WTC11 (cell line): Measurements from ENCODE around the gene GRAP2.

Experiments used
- ATF1 ChIP-seq: sonication (generic); formaldehyde crosslinking; IDR thresholded peaks from 2 replicates; pipeline ENCODE4 v1.8.1; 2023; ENCODE audit warnings: mild to moderate bottlenecking, moderate library complexity, missing genetic modification reagents
- CREB1 ChIP-seq: sonication (generic); formaldehyde crosslinking; IDR thresholded peaks from 2 replicates; pipeline ENCODE4 v1.8.0; 2023; ENCODE audit warnings: mild to moderate bottlenecking, missing genetic modification reagents
- CREM ChIP-seq: sonication (generic); formaldehyde crosslinking; IDR thresholded peaks from 2 replicates; pipeline ENCODE4 v1.8.1; 2022; ENCODE audit warnings: mild to moderate bottlenecking, missing genetic modification reagents, moderate library complexity
- CTCF ChIP-seq: fragments of 200-600 bp; IDR thresholded peaks from 2 replicates; pipeline ENCODE4 v1.8.0; 2022; ENCODE audit warnings: antibody characterized with exemption
- ESRRA ChIP-seq: sonication (generic); formaldehyde crosslinking; IDR thresholded peaks from 2 replicates; pipeline ENCODE4 v1.8.1; 2022; ENCODE audit warnings: mild to moderate bottlenecking, missing genetic modification reagents, borderline replicate concordance
- FOXP1 ChIP-seq: sonication (generic); formaldehyde crosslinking; IDR thresholded peaks from 2 replicates; pipeline ENCODE4 v1.8.0; 2022; ENCODE audit warnings: missing genetic modification reagents, mild to moderate bottlenecking, moderate library complexity, borderline replicate concordance
- HMGXB4 ChIP-seq: sonication (generic); formaldehyde crosslinking; IDR thresholded peaks from 2 replicates; pipeline ENCODE4 v1.8.1; 2023; ENCODE audit warnings: mild to moderate bottlenecking, moderate library complexity, missing genetic modification reagents
- NFE2L1 ChIP-seq: sonication (generic); formaldehyde crosslinking; IDR thresholded peaks from 2 replicates; pipeline ENCODE4 v1.8.1; 2023; ENCODE audit warnings: missing genetic modification reagents
- RELA ChIP-seq: sonication (generic); formaldehyde crosslinking; IDR thresholded peaks from 2 replicates; pipeline ENCODE4 v1.8.1; 2022; ENCODE audit warnings: missing genetic modification reagents, mild to moderate bottlenecking, borderline replicate concordance
- ZBTB21 ChIP-seq: sonication (generic); formaldehyde crosslinking; IDR thresholded peaks from 2 replicates; pipeline ENCODE4 v1.8.1; 2023; ENCODE audit warnings: mild to moderate bottlenecking, missing genetic modification reagents, borderline replicate concordance
- TF ChIP-seq, protein P1 (sequence below): sonication (generic); formaldehyde crosslinking; IDR thresholded peaks from 2 replicates; pipeline ENCODE4 v1.8.0; 2022; ENCODE audit warnings: missing genetic modification reagents
- TF ChIP-seq, protein P2 (sequence below): sonication (generic); formaldehyde crosslinking; IDR thresholded peaks from 2 replicates; pipeline ENCODE4 v1.8.0; 2023; ENCODE audit warnings: mild to moderate bottlenecking, missing genetic modification reagents
- TF ChIP-seq, protein P3 (sequence below): sonication (generic); formaldehyde crosslinking; IDR thresholded peaks from 2 replicates; pipeline ENCODE4 v1.8.1; 2022; ENCODE audit warnings: low read depth, missing genetic modification reagents, borderline replicate concordance

GRCh38 chr22:39898997-39899396 lies 1.9 kb upstream of the GRAP2 start:
- TF ChIP-seq, protein P1, sequence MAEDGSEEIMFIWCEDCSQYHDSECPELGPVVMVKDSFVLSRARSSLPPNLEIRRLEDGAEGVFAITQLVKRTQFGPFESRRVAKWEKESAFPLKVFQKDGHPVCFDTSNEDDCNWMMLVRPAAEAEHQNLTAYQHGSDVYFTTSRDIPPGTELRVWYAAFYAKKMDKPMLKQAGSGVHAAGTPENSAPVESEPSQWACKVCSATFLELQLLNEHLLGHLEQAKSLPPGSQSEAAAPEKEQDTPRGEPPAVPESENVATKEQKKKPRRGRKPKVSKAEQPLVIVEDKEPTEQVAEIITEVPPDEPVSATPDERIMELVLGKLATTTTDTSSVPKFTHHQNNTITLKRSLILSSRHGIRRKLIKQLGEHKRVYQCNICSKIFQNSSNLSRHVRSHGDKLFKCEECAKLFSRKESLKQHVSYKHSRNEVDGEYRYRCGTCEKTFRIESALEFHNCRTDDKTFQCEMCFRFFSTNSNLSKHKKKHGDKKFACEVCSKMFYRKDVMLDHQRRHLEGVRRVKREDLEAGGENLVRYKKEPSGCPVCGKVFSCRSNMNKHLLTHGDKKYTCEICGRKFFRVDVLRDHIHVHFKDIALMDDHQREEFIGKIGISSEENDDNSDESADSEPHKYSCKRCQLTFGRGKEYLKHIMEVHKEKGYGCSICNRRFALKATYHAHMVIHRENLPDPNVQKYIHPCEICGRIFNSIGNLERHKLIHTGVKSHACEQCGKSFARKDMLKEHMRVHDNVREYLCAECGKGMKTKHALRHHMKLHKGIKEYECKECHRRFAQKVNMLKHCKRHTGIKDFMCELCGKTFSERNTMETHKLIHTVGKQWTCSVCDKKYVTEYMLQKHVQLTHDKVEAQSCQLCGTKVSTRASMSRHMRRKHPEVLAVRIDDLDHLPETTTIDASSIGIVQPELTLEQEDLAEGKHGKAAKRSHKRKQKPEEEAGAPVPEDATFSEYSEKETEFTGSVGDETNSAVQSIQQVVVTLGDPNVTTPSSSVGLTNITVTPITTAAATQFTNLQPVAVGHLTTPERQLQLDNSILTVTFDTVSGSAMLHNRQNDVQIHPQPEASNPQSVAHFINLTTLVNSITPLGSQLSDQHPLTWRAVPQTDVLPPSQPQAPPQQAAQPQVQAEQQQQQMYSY (CRISPR knock-in tag) = no peak
- no peak for TF ChIP-seq ZBTB21 (CRISPR knock-in tag)
- TF ChIP-seq ATF1 (CRISPR knock-in tag) = no peak
- TF ChIP-seq, protein P2, sequence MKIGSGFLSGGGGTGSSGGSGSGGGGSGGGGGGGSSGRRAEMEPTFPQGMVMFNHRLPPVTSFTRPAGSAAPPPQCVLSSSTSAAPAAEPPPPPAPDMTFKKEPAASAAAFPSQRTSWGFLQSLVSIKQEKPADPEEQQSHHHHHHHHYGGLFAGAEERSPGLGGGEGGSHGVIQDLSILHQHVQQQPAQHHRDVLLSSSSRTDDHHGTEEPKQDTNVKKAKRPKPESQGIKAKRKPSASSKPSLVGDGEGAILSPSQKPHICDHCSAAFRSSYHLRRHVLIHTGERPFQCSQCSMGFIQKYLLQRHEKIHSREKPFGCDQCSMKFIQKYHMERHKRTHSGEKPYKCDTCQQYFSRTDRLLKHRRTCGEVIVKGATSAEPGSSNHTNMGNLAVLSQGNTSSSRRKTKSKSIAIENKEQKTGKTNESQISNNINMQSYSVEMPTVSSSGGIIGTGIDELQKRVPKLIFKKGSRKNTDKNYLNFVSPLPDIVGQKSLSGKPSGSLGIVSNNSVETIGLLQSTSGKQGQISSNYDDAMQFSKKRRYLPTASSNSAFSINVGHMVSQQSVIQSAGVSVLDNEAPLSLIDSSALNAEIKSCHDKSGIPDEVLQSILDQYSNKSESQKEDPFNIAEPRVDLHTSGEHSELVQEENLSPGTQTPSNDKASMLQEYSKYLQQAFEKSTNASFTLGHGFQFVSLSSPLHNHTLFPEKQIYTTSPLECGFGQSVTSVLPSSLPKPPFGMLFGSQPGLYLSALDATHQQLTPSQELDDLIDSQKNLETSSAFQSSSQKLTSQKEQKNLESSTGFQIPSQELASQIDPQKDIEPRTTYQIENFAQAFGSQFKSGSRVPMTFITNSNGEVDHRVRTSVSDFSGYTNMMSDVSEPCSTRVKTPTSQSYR (CRISPR knock-in tag) = no peak
- TF ChIP-seq HMGXB4 = no peak
- TF ChIP-seq CREM = no peak
- TF ChIP-seq NFE2L1 (CRISPR knock-in tag) = no peak
- TF ChIP-seq CTCF = no peak
- TF ChIP-seq, protein P3, sequence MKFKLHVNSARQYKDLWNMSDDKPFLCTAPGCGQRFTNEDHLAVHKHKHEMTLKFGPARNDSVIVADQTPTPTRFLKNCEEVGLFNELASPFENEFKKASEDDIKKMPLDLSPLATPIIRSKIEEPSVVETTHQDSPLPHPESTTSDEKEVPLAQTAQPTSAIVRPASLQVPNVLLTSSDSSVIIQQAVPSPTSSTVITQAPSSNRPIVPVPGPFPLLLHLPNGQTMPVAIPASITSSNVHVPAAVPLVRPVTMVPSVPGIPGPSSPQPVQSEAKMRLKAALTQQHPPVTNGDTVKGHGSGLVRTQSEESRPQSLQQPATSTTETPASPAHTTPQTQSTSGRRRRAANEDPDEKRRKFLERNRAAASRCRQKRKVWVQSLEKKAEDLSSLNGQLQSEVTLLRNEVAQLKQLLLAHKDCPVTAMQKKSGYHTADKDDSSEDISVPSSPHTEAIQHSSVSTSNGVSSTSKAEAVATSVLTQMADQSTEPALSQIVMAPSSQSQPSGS (CRISPR knock-in tag) = no peak
- no peak for TF ChIP-seq ESRRA (CRISPR knock-in tag)
- no peak for TF ChIP-seq FOXP1 (CRISPR knock-in tag)
- TF ChIP-seq RELA = no peak
- no peak for TF ChIP-seq CREB1 (CRISPR knock-in tag)
